Spinal cord (tissue), 10 donors: ENCODE results near the gene ACCS. TPM values are rescaled to one million over a fixed set of nuclear protein-coding genes. Genes with fewer than 3 reads are reported as not detected.

Experiments used
- DNase-seq, 6 donors: peaks; one replicate each; pipeline versions ENCODE4 v3.0.0 to v3.0.0-alpha.2; 2013 to 2015; ENCODE audit warnings: low spot score in 6 of 6, low read depth in 4 of 6
- H3K27ac ChIP-seq: one replicate; pipeline ENCODE4 v1.5.1; 2013; ENCODE audit warnings: low read depth, low read length, control low read depth
- H3K27me3 ChIP-seq: one replicate; pipeline ENCODE4 v1.6.1; 2013; ENCODE audit warnings: low read length; ENCODE audit not compliant: control insufficient read depth, insufficient read depth
- H3K36me3 ChIP-seq: one replicate; pipeline ENCODE4 v1.6.1; 2013; ENCODE audit warnings: low read length; ENCODE audit not compliant: control insufficient read depth, insufficient read depth
- H3K4me1 ChIP-seq: one replicate; pipeline ENCODE4 v1.6.1; 2013; ENCODE audit warnings: low read length; ENCODE audit not compliant: control insufficient read depth, insufficient read depth
- H3K4me3 ChIP-seq: one replicate; pipeline ENCODE4 v1.5.1; 2013; ENCODE audit warnings: low read depth, low read length, control low read depth
- H3K9me3 ChIP-seq: one replicate; pipeline ENCODE4 v1.6.1; 2013; ENCODE audit warnings: low read length; ENCODE audit not compliant: control insufficient read depth, insufficient read depth
- WGBS: methylation state at CpG from one replicate; pipeline ENCODE4 v1.1.5; 2013; ENCODE audit warnings: missing lambda C conversion rate; ENCODE audit not compliant: insufficient coverage; 5-methylcytosine and 5-hydroxymethylcytosine counted together
- polyA plus RNA-seq, 2 donors: library from polyadenylated mRNA; unstranded; fragments of 120-200 nt; gene quantifications; one replicate each; pipeline ENCODE4 v1.2.1, GENCODE V29; 2013; ENCODE audit not compliant: insufficient read length in 2 of 2
- total RNA-seq, 2 donors: library from RNA; depleted of rRNA in 1 of 2; stranded (reverse); fragments of 120-200 nt in 1 of 2; fragments of >200 nt in 1 of 2; gene quantifications; one replicate each; pipeline versions ENCODE4 v1.2.3 to v1.2.4, GENCODE V29; 2013 to 2014
- donor health status: healthy.

Gene ACCS
- total and polyA plus RNA-seq, 4 donors, result 15.3 to 28.1 (median 22.4) TPM

DNA sequence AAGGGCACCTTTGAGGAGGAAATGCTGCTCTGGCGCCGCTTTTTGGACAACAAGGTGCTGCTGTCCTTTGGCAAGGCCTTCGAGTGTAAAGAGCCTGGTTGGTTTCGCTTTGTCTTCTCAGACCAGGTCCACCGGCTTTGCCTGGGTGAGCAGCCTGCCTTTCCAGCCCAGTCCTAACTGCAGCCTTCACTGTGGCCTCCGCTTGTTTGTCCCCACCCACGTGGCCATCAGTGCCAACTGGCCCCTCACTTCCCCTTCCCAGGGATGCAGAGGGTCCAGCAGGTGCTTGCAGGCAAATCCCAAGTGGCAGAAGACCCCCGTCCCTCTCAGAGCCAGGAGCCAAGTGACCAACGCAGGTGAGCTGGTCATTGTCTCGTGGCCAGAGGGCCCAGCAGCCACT is 17.4 kb downstream of the ACCS start:
- WGBS, result 90% methylated on average over 10 of the region's 10 CpGs
- no peak overlapping the region for H3K4me3 ChIP-seq
- no peaks in the 10 kb centered on the region for H3K9me3 ChIP-seq
- H3K27me3 ChIP-seq, result no peaks in the 10 kb centered on the region
- DNase-seq, result no peak
- no peaks in the 10 kb centered on the region for H3K4me1 ChIP-seq
- no peak overlapping the region for H3K27ac ChIP-seq
- H3K36me3 ChIP-seq, result peaks cover 9% of the 10 kb centered on the region

DNA sequence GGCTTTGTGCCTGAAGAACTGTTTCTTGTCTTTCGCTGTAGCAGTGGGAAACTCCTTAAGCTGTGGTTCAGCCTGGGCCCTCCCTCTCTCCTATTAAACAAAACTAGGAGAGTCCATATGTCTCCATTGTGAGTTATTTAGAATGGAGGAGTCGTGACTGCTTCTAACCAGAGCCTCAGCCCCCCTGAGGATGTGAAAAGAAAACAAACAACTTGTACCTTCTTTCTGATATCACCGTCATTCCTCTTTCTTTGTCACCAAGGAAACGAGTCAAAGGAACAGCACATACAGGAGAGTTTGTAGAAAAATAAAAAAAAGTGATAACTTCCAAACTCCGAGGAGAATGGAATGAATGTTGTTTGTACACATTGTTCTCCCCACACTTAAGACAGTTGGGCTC is 17.8 kb downstream of the ACCS start:
- H3K4me1 ChIP-seq, result no peaks in the 10 kb centered on the region
- no CpG with 5 or more reads among the region's 5 CpGs for WGBS
- peak in 1 of 6 donors; percentile 12 for DNase-seq
- no peaks in the 10 kb centered on the region for H3K27me3 ChIP-seq
- H3K36me3 ChIP-seq, result peaks cover 6% of the 10 kb centered on the region
- H3K27ac ChIP-seq, result no peak overlapping the region
- no peaks in the 10 kb centered on the region for H3K9me3 ChIP-seq
- no peak overlapping the region for H3K4me3 ChIP-seq

DNA sequence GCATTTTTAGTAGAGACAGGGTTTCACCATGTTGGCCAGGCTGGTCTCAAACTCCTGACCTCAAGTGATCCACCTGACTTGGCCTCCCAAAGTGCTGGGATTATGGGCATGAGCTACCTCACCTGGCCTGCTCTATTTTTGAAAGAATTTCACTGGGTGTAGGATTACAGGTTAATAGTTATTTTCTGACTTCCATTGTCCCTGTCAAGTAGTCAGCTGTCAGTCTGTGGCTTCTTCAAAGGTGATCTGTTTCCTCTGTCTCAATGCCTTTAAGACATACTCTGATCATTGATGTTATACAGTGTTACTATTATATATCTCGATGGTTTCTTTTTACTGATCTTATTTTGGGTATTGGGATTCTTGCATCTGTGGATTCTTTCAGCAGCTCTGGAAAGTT is 19.3 kb downstream of the ACCS start:
- no CpG with 5 or more reads among the region's 1 CpG for WGBS

DNA sequence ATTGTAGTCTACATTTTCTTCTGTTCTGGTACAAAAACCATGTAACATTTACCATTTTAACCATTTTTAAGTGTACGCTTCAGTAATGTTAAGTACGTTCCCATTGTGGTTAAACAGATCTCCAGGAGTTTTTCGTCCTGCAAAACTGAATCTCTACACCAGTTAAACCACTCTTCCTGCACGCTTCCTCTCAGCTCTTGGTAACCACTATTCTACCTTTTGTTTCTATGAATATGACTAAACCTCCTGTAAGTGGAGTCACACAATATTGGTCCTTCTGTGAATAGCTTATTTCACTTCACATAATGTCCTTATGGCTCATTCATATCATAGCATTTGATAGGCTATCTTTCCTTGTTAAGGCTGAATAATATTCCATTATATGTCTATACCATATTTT is 22.3 kb downstream of the ACCS start:
- 100% methylated on average over 4 of the region's 4 CpGs for WGBS
- H3K9me3 ChIP-seq, result no peaks in the 10 kb centered on the region
- no peak for DNase-seq
- no peaks in the 10 kb centered on the region for H3K4me1 ChIP-seq
- H3K4me3 ChIP-seq, result no peak overlapping the region
- no peaks in the 10 kb centered on the region for H3K27me3 ChIP-seq
- H3K36me3 ChIP-seq, result peaks cover 3% of the 10 kb centered on the region
- H3K27ac ChIP-seq, result no peak overlapping the region

More for the DNA sequence above, 19.3 kb downstream of the ACCS start:
- no peaks in the 10 kb centered on the region for H3K9me3 ChIP-seq
- no peaks in the 10 kb centered on the region for H3K4me1 ChIP-seq
- no peak for DNase-seq
- H3K36me3 ChIP-seq, result peaks cover 6% of the 10 kb centered on the region
- H3K4me3 ChIP-seq, result no peak overlapping the region
- no peak overlapping the region for H3K27ac ChIP-seq
- H3K27me3 ChIP-seq, result no peaks in the 10 kb centered on the region

DNA sequence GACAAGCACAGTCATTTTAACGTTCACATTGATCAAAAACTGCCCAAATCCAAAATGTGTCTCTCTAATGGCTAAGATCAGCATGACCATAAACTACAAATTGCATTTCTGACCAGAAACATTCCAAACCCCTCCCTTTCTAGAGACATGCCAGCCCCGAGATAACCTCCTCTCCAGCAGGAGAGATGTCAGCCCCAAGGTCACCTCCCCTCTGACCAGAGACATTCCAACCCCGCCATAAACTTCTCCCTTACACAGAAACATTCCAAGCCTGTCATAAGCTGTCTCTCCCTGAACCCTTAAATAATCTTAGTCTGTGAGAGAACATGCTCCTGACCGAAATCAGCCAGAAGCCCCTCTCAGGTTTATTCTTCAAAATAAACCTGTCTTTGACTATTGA is 22.8 kb downstream of the ACCS start:
- WGBS, result 94% methylated on average over 3 of the region's 4 CpGs
- no peaks in the 10 kb centered on the region for H3K27me3 ChIP-seq
- no peak overlapping the region for H3K4me3 ChIP-seq
- no peak for DNase-seq
- no peaks in the 10 kb centered on the region for H3K4me1 ChIP-seq
- H3K9me3 ChIP-seq, result no peaks in the 10 kb centered on the region
- H3K27ac ChIP-seq, result no peak overlapping the region
- no peaks in the 10 kb centered on the region for H3K36me3 ChIP-seq

DNA sequence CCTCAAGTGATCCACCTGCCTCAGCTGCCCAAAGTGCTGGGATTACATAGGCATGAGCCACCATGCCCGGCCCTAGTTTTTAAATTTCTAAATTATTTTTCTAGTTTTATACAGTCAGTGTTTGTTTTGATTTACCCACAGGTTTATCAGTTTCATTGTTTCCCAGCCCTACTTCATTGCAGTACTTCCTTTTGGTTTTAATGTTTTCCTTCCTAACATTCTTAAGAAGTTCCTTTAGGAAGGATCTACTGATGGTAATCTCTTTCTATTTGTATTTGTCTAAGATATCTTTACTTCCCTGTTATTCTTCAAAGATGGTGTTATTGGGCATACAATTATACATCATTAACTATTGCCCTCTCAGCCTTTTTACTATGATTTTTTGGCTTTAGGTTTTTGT is 24.5 kb downstream of the ACCS start:
- no peak overlapping the region for H3K27ac ChIP-seq
- no peaks in the 10 kb centered on the region for H3K9me3 ChIP-seq
- no peaks in the 10 kb centered on the region for H3K36me3 ChIP-seq
- no peak overlapping the region for H3K4me3 ChIP-seq
- no peaks in the 10 kb centered on the region for H3K4me1 ChIP-seq
- whole genome bisulfite sequencing, result no CpG with 5 or more reads among the region's 1 CpG
- no peaks in the 10 kb centered on the region for H3K27me3 ChIP-seq
- no peak for DNase-seq

DNA sequence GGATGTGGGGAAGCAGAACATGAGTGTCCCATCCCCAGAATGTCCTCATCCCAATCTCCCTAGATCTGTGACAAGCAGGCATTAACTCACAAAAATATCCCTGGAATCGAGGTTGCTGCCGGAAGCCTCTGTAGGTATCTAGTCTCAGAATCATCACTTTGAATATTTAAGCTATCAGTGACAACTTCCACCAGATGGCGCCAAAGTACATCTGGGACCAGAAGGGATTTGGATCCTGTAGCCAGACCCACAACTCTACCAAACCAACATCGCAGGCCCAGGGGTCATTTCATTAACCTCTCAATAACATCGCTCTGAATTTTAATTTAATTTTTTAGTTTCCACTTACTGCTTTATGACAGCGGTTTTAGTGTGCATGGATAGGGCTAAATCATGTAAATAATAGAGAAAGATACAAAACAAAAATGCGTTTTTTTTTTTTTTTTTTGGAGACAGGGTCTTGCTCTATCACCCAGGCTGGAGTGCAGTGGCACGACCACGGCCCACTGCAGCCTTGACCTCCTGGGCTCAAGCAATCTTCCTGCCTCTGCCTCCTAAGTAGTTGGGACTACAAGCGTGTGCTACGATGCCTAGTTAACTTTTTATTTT is 28.3 kb downstream of the ACCS start:
- 10% methylated on average over 5 of the region's 11 CpGs for WGBS
- Histone ChIP-seq H3K27me3 (no peaks in the 10 kb centered on the region), H3K36me3 (peaks cover 1% of the 10 kb centered on the region), H3K4me1 (peaks cover 8% of the 10 kb centered on the region), H3K9me3 (no peaks in the 10 kb centered on the region), H3K4me3 (no peak overlapping the region), H3K27ac (no peak overlapping the region)
- peak; percentile 67 to 97 (median 83) for DNase-seq

DNA sequence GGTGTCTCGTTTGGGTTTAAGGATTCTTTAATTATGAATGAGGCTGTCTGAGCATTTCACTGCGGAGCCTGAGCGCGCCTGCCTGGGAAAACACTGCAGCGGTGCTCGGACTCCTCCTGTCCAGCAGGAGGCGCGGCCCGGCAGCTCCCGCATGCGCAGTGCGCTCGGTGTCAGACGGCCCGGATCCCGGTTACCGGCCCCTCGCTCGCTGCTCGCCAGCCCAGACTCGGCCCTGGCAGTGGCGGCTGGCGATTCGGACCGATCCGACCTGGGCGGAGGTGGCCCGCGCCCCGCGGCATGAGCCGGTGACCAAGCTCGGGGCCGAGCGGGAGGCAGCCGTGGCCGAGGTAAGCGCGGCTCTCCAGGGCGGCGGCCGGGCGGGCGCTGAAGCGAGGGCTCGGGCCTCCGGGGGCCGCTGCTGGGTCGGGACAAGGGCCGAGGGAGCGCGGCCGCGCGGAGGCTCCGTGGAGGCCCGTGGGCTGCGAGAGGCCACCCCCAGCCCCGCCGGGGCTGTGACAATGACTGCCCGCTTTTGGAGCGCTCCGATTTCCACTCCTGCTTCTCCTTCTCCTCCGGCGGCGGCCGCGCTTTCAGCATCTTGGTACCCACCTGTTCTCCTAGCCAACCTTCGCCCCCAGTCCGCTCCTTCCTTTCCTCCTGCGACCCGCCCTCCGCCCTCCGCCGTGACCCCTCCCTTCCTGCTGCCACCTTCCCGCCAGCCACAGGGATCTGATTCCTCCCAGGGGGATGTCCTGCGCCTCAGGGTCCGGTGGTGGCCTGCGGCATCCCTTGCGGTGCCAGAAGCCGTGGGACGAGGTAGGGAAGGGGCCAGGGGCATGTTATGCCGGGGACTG is 29.7 kb downstream of the ACCS start, which contains the start of gene EXT2:
EXT2 (plus strand) TSS at position 173 of the 854 bp plus-strand sequence. CDS start 12,035 bp downstream, outside the sequence.
- under 1% methylated on average over 81 of the region's 83 CpGs for WGBS
- H3K36me3 ChIP-seq, result peaks cover 7% of the 10 kb centered on the region
- peak; percentile 46 to 96 (median 81) for DNase-seq
- peaks cover 8% of the 10 kb centered on the region for H3K4me1 ChIP-seq
- peak within 1 kb of the TSS; percentile 66 for H3K4me3 ChIP-seq
- H3K27me3 ChIP-seq, result no peaks in the 10 kb centered on the region
- H3K27ac ChIP-seq, result no peak within 1 kb of the TSS
- no peaks in the 10 kb centered on the region for H3K9me3 ChIP-seq

DNA sequence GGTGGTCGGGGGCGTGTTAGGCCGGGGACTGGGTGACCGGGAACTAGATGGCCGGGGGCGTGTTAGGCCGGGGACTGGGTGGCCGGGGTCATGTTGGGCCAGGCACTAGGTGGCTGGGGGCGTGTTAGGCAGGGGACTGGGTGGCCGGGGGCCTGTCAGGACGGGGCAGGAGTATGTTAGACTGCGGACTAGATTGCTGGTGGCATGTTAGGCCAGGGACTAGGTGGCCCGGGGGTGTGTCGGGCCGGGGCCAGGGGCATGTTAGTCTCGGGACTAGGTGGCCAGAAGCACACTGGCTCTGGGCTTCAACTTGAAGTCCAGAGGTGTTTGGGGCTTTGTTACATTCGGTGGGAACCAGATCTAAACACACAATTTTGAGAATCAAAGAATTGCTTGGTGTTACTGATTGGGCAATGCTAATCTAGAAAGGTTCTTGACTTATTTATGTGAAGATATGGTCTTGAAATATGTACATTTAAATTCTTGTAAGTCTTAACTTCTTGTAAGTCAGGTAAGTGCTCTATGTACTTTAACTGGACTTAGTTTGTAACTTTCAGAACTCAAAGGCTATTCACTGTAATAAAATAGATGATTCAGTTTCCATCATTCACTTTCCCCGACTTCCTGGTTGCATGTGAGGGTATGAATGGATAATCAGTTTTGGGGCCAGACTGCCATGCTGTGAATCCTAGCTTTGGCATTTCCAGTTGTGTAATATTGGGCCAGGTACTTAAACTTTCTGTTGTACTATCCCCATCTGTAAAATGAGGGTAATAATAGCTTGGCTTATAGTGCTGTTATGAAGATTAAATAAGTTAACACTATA is 30.5 kb downstream of the ACCS start:
- no peak for DNase-seq
- 10% methylated on average over 17 of the region's 18 CpGs for WGBS
- peaks cover 7% of the 10 kb centered on the region for H3K36me3 ChIP-seq
- no peaks in the 10 kb centered on the region for H3K27me3 ChIP-seq
- no peaks in the 10 kb centered on the region for H3K9me3 ChIP-seq
- peak overlapping the region; percentile 66 for H3K4me3 ChIP-seq
- peaks cover 8% of the 10 kb centered on the region for H3K4me1 ChIP-seq
- H3K27ac ChIP-seq, result no peak overlapping the region
